B cell (primary cell): ENCODE data around the gene MAP4K4. TPM values are rescaled to one million over a fixed set of nuclear protein-coding genes. Genes with fewer than 3 reads are reported as not detected.

Experiments
- ATAC-seq: fragments of 200-7000 bp; cut with Tn5 transposase; one replicate; pipeline ENCODE4 v1.10.0; 2021; ENCODE audit warnings: low read depth, mild to moderate bottlenecking, moderate number of reproducible peaks, moderate library complexity
- CTCF ChIA-PET: fragments of 350-600 bp; sonication (Branson Sonifier 250); formaldehyde crosslinking; loops from one replicate; lab custom pipeline; 2021; ENCODE audit warnings: antibody characterized with exemption, inconsistent platforms; lab: Charles Lee
- POLR2A ChIA-PET: fragments of 350-600 bp; sonication (Branson Sonifier 250); formaldehyde crosslinking; loops from one replicate; lab custom pipeline; 2021; ENCODE audit warnings: antibody characterized with exemption; lab: Charles Lee
- DNase-seq: peaks from one replicate; pipeline ENCODE4 v3.0.0; 2013
- H2AFZ ChIP-seq: 2 replicates; pipeline ENCODE4 v1.6.1; 2012; ENCODE audit warnings: mild to moderate bottlenecking, low read depth, low read length; ENCODE audit not compliant: insufficient read depth, poor library complexity, severe bottlenecking
- H3K27ac ChIP-seq, 2 donors: 1 replicate in 1 of 2; 2 replicates in 1 of 2; pipeline ENCODE4 v1.5.1; 2012 to 2013; ENCODE audit warnings: low read length in 2 of 2, mild to moderate bottlenecking in 2 of 2, moderate library complexity in 1 of 2
- H3K27me3 ChIP-seq, 4 experiments: fragments of 200-600 bp in 1 of 4; sonication (generic) in 1 of 4; replicated peaks in 1 of 4; 1 replicate in 2 of 4; 2 replicates in 2 of 4; pipeline versions ENCODE4 v1.6.1 to v1.7.0; 2013 to 2016; ENCODE audit warnings: low read length in 3 of 4, mild to moderate bottlenecking in 2 of 4, mixed read lengths in 1 of 4, moderate library complexity in 1 of 4; ENCODE audit not compliant: insufficient read depth in 4 of 4, control insufficient read depth in 3 of 4; ENCODE audit errors: control extremely low read depth in 1 of 4
- H3K36me3 ChIP-seq, 2 experiments: replicated peaks in 1 of 2; 1 replicate in 1 of 2; 2 replicates in 1 of 2; pipeline versions ENCODE4 v1.6.1 to v1.7.1; 2013; ENCODE audit warnings: low read length in 1 of 2; ENCODE audit not compliant: insufficient read depth in 2 of 2, control insufficient read depth in 1 of 2; ENCODE audit errors: control extremely low read depth in 1 of 2, extremely low read depth in 1 of 2
- H3K4me1 ChIP-seq, 2 donors: fragments of 200-600 bp in 1 of 2; sonication (generic) in 1 of 2; 1 replicate in 1 of 2; 2 replicates in 1 of 2; pipeline versions ENCODE4 v1.5.1 to v1.6.1; 2013 to 2017; ENCODE audit warnings: low read length in 2 of 2; ENCODE audit not compliant: control insufficient read depth in 2 of 2, insufficient read depth in 2 of 2
- H3K4me2 ChIP-seq: replicated peaks from 2 replicates; pipeline ENCODE3; 2012; ENCODE audit warnings: mild to moderate bottlenecking, low read depth, low read length; ENCODE audit not compliant: poor library complexity, severe bottlenecking
- H3K4me3 ChIP-seq, 5 experiments: fragments of 200-600 bp in 1 of 5; sonication (generic) in 1 of 5; 1 replicate in 3 of 5; 2 replicates in 2 of 5; pipeline versions ENCODE4 v1.5.1 to v1.7.0; 2011 to 2016; ENCODE audit warnings: low read length in 4 of 5, mild to moderate bottlenecking in 4 of 5, low read depth in 2 of 5, control low read depth in 1 of 5, moderate library complexity in 1 of 5; ENCODE audit not compliant: insufficient read depth in 1 of 5; ENCODE audit errors: control extremely low read depth in 1 of 5, extremely low read depth in 1 of 5
- H3K79me2 ChIP-seq: fragments of 200-600 bp; sonication (generic); one replicate; pipeline ENCODE4 v1.6.0; 2016; ENCODE audit warnings: low read length; ENCODE audit not compliant: control insufficient read depth, insufficient read depth
- H3K9ac ChIP-seq: fragments of 200-600 bp; sonication (generic); 2 replicates; pipeline ENCODE4 v1.6.1; 2017; ENCODE audit warnings: mild to moderate bottlenecking, low read length, moderate library complexity
- H3K9me3 ChIP-seq, 3 donors: one replicate each; pipeline versions ENCODE4 v1.6.1 to v1.7.1; 2013; ENCODE audit warnings: low read length in 2 of 3; ENCODE audit not compliant: control insufficient read depth in 2 of 3, insufficient read depth in 1 of 3; ENCODE audit errors: control extremely low read depth in 1 of 3
- H4K20me1 ChIP-seq: 2 replicates; pipeline ENCODE4 v1.6.0; 2012; ENCODE audit warnings: mild to moderate bottlenecking, low read length; ENCODE audit not compliant: insufficient read depth, control insufficient read depth, poor library complexity, severe bottlenecking
- H3K27ac Mint-ChIP-seq: one replicate; pipeline ENCODE4 v1.8.0; 2021; ENCODE audit warnings: mixed read lengths
- H3K27me3 Mint-ChIP-seq: one replicate; pipeline ENCODE4 v1.8.0; 2021; ENCODE audit warnings: mixed read lengths
- H3K4me1 Mint-ChIP-seq: one replicate; pipeline ENCODE4 v1.8.0; 2021; ENCODE audit warnings: mixed read lengths
- H3K4me3 Mint-ChIP-seq: one replicate; pipeline ENCODE4 v1.8.0; 2021; ENCODE audit warnings: mixed read lengths
- H3K9me3 Mint-ChIP-seq: one replicate; pipeline ENCODE4 v1.8.0; 2022; ENCODE audit warnings: mixed read lengths; ENCODE audit not compliant: insufficient read depth
- CTCF ChIP-seq: fragments of 200-600 bp; IDR thresholded peaks from one replicate; pipeline ENCODE4 v1.8.0; 2022; ENCODE audit warnings: antibody characterized with exemption, mild to moderate bottlenecking
- EZH2 ChIP-seq: IDR thresholded peaks from 2 replicates; pipeline ENCODE4 v1.6.1; 2012; ENCODE audit warnings: borderline replicate concordance, low read depth, mild to moderate bottlenecking, moderate library complexity, low read length; ENCODE audit not compliant: insufficient read depth, poor library complexity, severe bottlenecking
- WGBS: methylation state at CpG from one replicate; pipeline ENCODE4 v1.1.5; 2013; ENCODE audit warnings: missing lambda C conversion rate; ENCODE audit not compliant: insufficient coverage; 5-methylcytosine and 5-hydroxymethylcytosine counted together
- intact Hi-C: fragments of 100-400 bp; cut with micrococcal nuclease; formaldehyde crosslinking; loops from one replicate; pipeline ENCODE4 v1.10.0; 2022
- polyA plus RNA-seq: library from polyadenylated mRNA; depleted of rRNA; stranded (reverse); fragments of >200 nt; gene quantifications from 2 replicates; pipeline ENCODE4 v1.2.3, GENCODE V29; 2012
- total RNA-seq, 2 donors: library from RNA; stranded (reverse); fragments of 120-200 nt in 1 of 2; gene quantifications; 1 replicate in 1 of 2; 2 replicates in 1 of 2; pipeline versions ENCODE4 v1.2.3 to v1.2.4, GENCODE V29; 2013 to 2022

MAP4K4 gene
- total and polyA plus RNA-seq, 2 donors (not counting 1 experiment from before 2014, with no cell fraction given) = 54.8 to 280 TPM

DNA sequence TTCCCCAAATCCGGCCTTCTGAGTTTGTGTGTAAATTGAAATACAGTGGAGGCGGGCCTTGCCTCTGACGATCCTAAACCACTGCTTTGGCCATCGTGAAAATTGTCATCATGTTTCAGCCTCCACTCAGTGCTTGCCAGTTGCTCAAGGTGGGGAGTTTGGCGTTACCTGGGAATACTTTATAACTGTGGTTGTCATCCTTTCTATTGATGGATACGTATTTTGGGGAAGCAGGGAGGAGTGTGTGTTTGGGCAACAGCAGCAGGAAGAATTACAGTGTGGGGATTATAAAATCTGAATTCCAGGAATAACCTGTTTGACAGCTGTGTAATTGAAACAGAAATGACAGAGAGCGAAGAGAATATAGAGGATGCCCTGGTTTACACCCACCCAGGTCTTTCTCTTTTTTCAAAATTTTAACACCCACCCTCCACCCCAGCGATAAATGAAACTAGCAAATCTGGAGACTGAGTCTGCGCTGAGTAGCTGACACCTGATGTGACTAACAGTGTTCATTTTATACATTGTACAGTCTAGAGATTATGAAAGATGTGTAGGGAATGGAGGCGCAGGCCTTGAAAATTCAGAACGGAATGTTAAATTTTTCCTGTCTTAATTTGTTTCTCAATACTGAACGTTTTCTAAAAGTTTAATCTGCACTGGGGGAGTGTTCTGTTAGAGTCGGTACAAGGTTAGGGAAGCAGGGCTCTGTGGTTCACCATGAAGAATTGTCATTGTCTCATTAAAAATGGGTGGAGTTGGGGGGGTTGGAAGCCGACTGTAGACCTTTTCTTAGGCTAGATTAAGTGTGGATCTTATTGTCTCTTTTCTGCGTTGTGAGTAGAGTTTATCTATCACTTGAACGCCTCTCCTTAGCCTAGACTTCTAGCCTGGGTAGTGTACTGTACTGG lies 1.6 kb downstream of the MAP4K4 start:
- Histone ChIP-seq H3K4me1 (peaks cover 44 to 45% of the 10 kb centered on the region in 2 donors), H3K9ac (peak overlapping the region; percentile 80), H2AFZ (no peak overlapping the region), H3K9me3 (peaks cover 0 to 8% (median 0%) of the 10 kb centered on the region in 3 donors), H3K27me3 (no peaks in the 10 kb centered on the region), H3K79me2 (peaks cover 60% of the 10 kb centered on the region), H3K4me3 (peak overlapping the region; percentile 64 to 98 (median 80)), H3K27ac (peak overlapping the region; percentile 59 to 78), H4K20me1 (peaks cover 6% of the 10 kb centered on the region), H3K4me2 (peak overlapping the region; percentile 82), H3K36me3 (peaks cover 1 to 8% of the 10 kb centered on the region in 2 experiments)
- ChIA-PET CTCF (interaction anchor here (0.6 to 3.6 kb wide), 13 partner anchors 11 to 357 kb away, joined by 3 to 25 read pairs (median 5); no protein-coding TSS in a partner anchor), POLR2A (interaction anchor here (1.1 to 1.6 kb wide), 5 partner anchors 12 to 53 kb away, joined by 3 to 7 read pairs (median 4); no protein-coding TSS in a partner anchor)
- H3K4me1 Mint-ChIP-seq = peaks cover 39% of the 10 kb centered on the region
- WGBS = 19% methylated on average over 7 of the region's 16 CpGs
- H3K9me3 Mint-ChIP-seq = peaks cover 5% of the 10 kb centered on the region
- DNase-seq (peak; percentile 57), ATAC-seq (no peak)
- H3K4me3 Mint-ChIP-seq = no peak overlapping the region
- intact Hi-C loops = loop anchor here (1.0 to 5.0 kb wide), 6 partner anchors 18 to 282 kb away; no protein-coding TSS in a partner anchor
- no peaks in the 10 kb centered on the region for H3K27me3 Mint-ChIP-seq
- H3K27ac Mint-ChIP-seq = no peak overlapping the region
- TF ChIP-seq EZH2 = no peak
- TF ChIP-seq CTCF = no peak
